Activated naive CD8-positive, alpha-beta T cell (primary cell): ENCODE measurements around the gene LRRC4C.
"Not testable (repeated sequence)": the region's sequence is repeated elsewhere in the genome, so short reads cannot be mapped to it uniquely, and the experiment has no call there.

ENCODE experiments used
- H3K27ac Mint-ChIP-seq: one replicate; pipeline ENCODE4 v1.8.0; 2021; ENCODE audit warnings: mixed read lengths
- H3K27me3 Mint-ChIP-seq: one replicate; pipeline ENCODE4 v1.8.0; 2021; ENCODE audit warnings: mixed read lengths
- H3K36me3 Mint-ChIP-seq: one replicate; pipeline ENCODE4 v1.8.0; 2021; ENCODE audit warnings: mixed read lengths
- H3K4me1 Mint-ChIP-seq: one replicate; pipeline ENCODE4 v1.8.0; 2021; ENCODE audit warnings: low read depth, mixed read lengths
- H3K4me3 Mint-ChIP-seq: one replicate; pipeline ENCODE4 v1.8.0; 2021; ENCODE audit warnings: mild to moderate bottlenecking, mixed read lengths
- H3K9me3 Mint-ChIP-seq: one replicate; pipeline ENCODE4 v1.8.0; 2021; ENCODE audit warnings: low read depth, mixed read lengths

LRRC4C gene

DNA sequence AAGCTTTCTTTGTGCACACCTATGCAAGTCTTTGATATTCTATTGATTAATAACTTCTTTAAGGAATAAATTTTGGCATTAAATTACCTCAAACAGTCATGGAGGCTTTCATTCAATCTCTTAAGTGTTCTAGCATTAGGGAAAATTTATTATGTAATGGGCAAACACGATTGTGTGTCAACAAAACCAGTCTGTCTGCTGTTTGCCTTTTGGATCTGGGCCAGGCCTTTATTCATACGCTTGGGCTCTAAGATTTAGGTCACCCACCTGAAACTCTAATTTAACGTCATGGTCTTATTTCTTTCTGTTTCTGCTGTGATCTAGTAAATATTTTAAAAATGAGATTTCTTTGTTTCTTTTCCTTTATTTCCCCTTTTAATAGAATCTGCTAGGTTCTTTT, 1270.6 kb downstream of the LRRC4C start:
- Mint-ChIP-seq H3K9me3 (no peaks in the 10 kb centered on the region), H3K4me1 (no peaks in the 10 kb centered on the region), H3K27ac (no peak overlapping the region), H3K4me3 (no peak overlapping the region), H3K36me3 (no peaks in the 10 kb centered on the region), H3K27me3 (no peaks in the 10 kb centered on the region)

DNA sequence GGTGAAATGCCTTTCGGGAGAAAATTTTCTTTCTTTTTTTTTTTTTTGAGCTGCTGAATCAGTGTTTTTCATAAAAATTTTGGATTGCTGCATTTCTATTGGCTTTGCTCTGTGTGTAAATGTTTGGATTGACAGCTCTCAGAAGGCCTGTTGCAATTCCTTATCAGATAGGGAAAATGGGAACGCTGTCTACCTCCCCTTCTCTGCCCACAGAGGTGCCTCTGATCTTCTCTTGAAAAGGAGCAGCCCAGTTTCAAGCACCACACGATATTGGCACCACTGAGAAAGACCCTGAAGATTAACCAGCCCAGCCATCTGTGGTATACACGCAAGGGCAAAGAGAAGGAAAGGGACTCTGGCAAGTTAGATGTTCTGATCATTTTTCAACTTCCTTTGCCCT, 1272.2 kb downstream of the LRRC4C start:
- Mint-ChIP-seq H3K9me3 (no peaks in the 10 kb centered on the region), H3K27ac (no peak overlapping the region), H3K27me3 (no peaks in the 10 kb centered on the region), H3K4me3 (no peak overlapping the region), H3K36me3 (no peaks in the 10 kb centered on the region), H3K4me1 (no peaks in the 10 kb centered on the region)

DNA sequence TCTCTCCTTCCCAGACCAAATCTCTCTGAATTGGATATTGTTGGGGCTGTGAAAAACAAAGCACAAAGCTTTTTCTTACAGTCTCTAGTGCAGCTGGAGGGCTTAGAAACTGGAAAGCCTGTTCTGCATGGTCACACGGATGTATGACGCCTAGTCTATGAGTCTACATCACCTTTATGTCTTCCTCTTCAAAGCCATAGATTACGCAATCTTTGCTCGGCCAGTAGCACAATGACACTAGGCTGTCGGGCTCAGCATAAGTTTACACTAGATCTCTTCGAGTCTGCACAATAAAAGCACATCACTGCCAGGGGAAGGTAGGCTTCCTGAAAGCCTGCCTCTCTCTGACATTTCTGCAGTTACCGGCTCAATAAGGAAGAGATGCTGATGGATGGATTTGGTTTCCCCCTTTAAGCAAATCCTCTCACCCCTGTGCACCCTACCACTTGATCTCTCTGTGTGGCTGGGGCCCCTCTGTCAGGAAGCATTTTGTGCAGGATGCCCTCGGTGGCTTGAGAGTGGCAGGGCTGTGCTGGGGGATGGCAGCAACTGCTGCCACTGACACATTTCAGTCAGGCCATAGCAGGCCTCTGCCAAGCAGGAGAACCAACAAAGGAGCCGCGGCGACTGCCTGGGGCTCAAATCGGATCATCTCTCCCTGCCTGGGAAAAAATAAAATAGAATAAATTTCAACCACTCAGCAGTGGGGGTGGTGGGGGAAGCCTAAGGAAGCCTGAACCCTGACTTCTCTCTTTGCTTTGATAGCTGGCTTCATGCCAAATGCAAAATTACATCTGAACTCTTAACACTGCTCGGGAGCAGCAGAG, 1272.8 kb downstream of the LRRC4C start:
- Mint-ChIP-seq H3K9me3 (no peaks in the 10 kb centered on the region), H3K27me3 (no peaks in the 10 kb centered on the region), H3K4me1 (no peaks in the 10 kb centered on the region), H3K36me3 (no peaks in the 10 kb centered on the region), H3K4me3 (no peak overlapping the region), H3K27ac (no peak overlapping the region)

DNA sequence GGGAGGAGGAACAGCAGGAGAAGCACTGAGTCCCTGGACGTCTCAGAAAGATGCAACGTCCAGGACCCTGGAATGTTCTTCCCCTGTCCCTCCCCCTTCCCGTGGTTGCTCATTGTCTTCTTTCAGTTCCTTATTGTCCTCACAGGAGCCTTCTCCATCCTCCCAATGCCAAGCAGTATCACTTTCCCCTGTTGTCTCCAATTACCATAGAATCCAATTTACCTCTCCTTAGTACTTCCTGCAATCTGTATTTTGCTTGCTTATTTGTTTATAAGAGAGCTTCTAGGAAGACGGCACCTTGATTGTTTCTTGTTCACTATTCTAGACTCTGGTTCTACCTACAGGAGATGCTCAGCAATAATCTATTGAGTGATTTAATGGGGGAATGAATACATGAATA, 1273.7 kb downstream of the LRRC4C start:
- Mint-ChIP-seq H3K27me3 (no peaks in the 10 kb centered on the region), H3K27ac (no peak overlapping the region), H3K9me3 (no peaks in the 10 kb centered on the region), H3K4me1 (no peaks in the 10 kb centered on the region), H3K36me3 (no peaks in the 10 kb centered on the region), H3K4me3 (no peak overlapping the region)

DNA sequence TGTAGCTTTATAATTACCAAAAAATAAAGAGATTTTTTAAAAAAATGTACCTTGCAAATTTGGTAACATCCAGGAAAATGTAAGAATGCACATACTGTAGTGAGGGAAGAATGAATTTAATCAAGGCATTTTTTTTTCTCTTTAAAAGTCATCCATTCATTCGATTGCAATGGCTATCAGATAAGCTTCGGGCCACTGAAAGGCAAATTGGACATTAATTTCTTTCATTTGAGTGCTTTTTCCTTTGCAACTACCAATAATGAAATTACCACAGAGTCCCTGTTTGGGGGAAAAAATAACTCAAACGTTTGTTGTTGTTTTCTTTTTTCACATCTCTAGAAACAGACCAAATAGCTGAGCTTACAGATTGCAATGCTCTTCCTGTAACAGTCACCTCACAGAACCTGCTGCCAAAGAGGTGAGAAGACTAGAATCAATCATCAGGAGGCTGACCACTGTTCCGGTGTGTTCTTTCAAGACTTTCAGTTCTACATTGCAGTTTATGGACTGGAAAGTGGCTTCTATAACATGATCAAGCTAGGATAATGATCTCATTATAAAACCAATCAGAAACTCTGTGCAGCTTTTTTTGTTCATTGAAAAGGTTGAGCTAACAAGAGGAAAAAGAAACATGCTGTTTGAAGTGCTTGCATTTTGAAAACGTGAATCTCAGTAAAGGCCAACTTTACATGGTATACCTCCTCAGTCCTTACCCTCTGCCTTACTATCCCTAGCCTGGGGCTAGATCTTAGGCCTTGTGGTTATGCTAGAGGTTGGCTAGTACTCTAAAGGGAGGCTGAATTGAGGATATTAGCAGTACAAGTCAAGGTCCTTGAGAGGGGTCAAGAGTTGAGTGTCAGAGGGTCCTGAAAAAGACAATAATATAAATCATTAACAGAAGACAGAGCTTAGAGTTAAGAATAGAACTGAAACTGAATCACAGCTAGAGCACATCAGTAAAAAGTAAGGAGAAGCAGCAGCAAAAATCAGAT, 1276.1 kb downstream of the LRRC4C start:
- no peaks in the 10 kb centered on the region for H3K4me1 Mint-ChIP-seq
- H3K27ac Mint-ChIP-seq, result no peak overlapping the region
- no peak overlapping the region for H3K4me3 Mint-ChIP-seq
- H3K9me3 Mint-ChIP-seq, result no peaks in the 10 kb centered on the region
- no peaks in the 10 kb centered on the region for H3K36me3 Mint-ChIP-seq
- no peaks in the 10 kb centered on the region for H3K27me3 Mint-ChIP-seq

DNA sequence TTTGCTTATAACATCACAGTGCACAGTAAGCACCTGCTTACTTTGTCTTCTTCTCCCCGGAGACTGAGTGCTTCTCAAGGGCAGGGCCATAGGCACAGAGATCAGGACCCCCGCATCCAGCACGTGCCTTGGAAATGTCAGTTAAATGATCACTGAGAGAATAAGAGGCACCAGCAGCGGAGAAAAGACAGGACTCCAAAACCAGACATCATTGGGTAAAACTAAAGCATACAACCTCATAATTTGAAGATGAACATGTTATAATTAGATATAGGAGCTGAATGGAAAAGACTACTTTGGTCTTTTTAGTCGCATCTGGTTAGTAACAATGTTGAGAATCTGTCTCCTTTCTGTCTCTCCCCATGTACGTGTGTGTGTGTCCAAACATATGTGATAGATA, 1279.9 kb downstream of the LRRC4C start:
- Mint-ChIP-seq H3K27me3 (no peaks in the 10 kb centered on the region), H3K4me3 (no peak overlapping the region), H3K4me1 (no peaks in the 10 kb centered on the region), H3K27ac (no peak overlapping the region), H3K9me3 (peaks cover 12% of the 10 kb centered on the region), H3K36me3 (no peaks in the 10 kb centered on the region)

DNA sequence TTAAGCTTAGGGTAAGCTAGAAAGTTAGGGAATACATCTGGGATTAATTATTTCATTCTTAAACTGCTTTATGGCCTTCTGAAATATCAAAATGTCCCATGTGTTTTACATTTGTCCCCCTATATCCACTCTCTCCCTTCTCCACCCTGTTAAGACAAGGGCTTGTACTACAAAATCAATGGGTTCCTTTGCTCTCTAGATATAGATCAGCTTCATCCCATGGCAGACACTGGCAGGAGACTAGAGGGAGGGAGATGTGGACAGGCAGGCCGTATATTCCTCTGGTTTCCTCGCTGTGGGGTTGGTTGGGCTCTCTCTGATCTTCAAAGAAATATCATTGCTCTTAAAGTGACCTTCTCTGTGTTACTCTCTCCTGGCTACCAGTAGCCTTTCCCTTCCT, 1281.0 kb downstream of the LRRC4C start:
- no peaks in the 10 kb centered on the region for H3K36me3 Mint-ChIP-seq
- H3K27me3 Mint-ChIP-seq, result no peaks in the 10 kb centered on the region
- no peak overlapping the region for H3K4me3 Mint-ChIP-seq
- no peak overlapping the region for H3K27ac Mint-ChIP-seq
- no peaks in the 10 kb centered on the region for H3K4me1 Mint-ChIP-seq
- H3K9me3 Mint-ChIP-seq, result peaks cover 13% of the 10 kb centered on the region

DNA sequence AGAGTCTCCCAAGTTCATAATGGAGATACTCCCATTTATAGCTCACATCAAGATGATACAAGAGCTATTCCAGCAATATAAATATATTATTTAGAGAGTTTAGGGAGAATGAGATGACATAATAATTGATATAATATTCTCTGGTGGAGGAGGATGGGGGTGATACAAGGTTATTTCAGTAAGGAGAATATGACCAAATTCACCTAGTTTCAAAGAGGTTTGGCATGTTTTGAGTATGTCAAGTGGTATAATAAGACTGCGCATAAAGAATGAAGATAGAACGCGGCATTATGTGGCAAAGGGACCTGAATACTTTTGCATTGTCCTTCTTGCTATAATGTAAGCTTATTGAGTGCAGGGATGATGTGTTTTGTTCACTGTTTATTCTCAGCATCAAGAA, 1283.5 kb downstream of the LRRC4C start:
- H3K27ac Mint-ChIP-seq, result no peak overlapping the region
- peaks cover 13% of the 10 kb centered on the region for H3K9me3 Mint-ChIP-seq
- no peak overlapping the region for H3K4me3 Mint-ChIP-seq
- no peaks in the 10 kb centered on the region for H3K36me3 Mint-ChIP-seq
- H3K27me3 Mint-ChIP-seq, result no peaks in the 10 kb centered on the region
- H3K4me1 Mint-ChIP-seq, result no peaks in the 10 kb centered on the region

DNA sequence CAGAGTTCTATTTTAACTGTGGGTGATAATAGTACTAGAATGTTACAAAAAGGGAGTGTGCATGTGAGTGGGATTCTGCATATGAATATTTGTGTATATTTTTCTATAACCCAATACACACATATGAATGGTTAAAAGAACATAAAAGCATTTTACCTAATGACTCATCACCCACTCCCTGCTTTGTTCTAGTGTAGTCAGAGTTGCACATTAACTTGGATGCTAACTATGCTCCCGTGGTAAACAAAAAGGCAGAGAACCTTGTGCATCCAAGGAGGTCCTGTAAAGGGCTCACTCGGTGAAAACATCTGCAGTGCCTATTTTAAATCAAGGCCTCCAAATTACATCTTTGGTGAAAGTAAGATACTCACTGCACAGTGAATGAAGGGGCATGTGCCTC, 1289.4 kb downstream of the LRRC4C start:
- Mint-ChIP-seq H3K9me3 (peaks cover 9% of the 10 kb centered on the region), H3K36me3 (no peaks in the 10 kb centered on the region), H3K27me3 (no peaks in the 10 kb centered on the region), H3K27ac (no peak overlapping the region), H3K4me1 (no peaks in the 10 kb centered on the region), H3K4me3 (no peak overlapping the region)

DNA sequence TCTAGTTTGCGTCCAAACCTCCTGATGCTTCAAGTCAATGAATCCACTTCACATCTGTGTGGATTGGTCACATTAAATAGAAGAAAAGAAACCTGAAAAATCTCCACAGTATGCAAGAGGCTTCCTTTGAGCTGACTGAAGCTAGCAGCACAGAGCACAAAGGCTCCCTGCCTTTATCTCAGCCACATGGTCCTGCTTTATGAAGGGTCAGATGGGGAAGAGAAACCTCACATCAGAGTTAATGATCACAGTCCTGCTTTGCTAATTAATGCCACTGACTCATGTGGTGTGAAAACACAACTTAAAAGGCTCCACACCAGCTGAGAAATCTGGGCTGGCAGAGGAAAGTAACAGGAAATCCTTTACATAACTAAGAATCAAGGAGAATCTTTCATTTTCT, 1291.0 kb downstream of the LRRC4C start:
- no peaks in the 10 kb centered on the region for H3K27me3 Mint-ChIP-seq
- no peaks in the 10 kb centered on the region for H3K36me3 Mint-ChIP-seq
- no peak overlapping the region for H3K27ac Mint-ChIP-seq
- H3K9me3 Mint-ChIP-seq, result peaks cover 3% of the 10 kb centered on the region
- H3K4me3 Mint-ChIP-seq, result no peak overlapping the region
- H3K4me1 Mint-ChIP-seq, result no peaks in the 10 kb centered on the region

DNA sequence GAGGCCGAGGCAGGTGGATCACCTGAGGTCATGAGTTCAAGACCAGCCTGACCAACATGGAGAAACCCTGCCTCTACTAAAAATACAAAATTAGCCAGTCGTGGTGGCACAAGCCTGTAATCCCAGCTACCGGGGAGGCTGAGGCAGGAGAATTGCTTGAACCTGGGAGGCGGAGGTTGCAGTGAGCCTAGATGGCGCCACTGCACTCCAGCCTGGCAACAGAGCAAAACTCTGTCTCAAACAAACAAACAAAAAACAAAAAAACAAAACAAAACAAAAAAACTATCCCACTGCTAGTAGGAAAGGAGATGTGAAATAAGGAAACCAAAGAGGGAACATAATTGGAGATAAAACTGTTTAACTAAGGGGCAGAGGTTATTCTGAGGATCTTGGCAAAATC, 1291.6 kb downstream of the LRRC4C start:
- H3K4me3 Mint-ChIP-seq, H3K27me3 Mint-ChIP-seq, H3K27ac Mint-ChIP-seq, H3K36me3 Mint-ChIP-seq, H3K4me1 Mint-ChIP-seq, H3K9me3 Mint-ChIP-seq: not testable (repeated sequence)

DNA sequence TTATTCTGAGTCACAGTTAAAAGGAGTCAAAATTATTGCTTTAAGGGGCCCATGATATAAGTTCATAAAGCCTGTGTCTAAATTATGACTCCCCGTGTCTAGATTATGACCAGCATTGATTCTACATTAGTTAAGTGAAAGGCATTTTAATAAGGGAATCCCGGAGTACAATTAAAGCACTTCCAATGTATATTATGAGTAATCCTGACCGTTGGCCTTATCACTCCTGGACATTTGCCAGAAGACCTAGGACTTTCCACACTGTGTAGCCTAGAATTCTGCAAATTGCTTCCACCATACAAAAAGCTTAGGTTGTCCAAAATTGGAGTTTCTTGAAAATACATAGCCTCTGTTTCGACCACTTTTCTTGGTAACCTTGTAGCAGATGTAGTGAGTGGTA, 1292.6 kb downstream of the LRRC4C start:
- Mint-ChIP-seq H3K27me3 (no peaks in the 10 kb centered on the region), H3K36me3 (no peaks in the 10 kb centered on the region), H3K27ac (no peak overlapping the region), H3K4me3 (no peak overlapping the region), H3K4me1 (no peaks in the 10 kb centered on the region), H3K9me3 (peaks cover 3% of the 10 kb centered on the region)

DNA sequence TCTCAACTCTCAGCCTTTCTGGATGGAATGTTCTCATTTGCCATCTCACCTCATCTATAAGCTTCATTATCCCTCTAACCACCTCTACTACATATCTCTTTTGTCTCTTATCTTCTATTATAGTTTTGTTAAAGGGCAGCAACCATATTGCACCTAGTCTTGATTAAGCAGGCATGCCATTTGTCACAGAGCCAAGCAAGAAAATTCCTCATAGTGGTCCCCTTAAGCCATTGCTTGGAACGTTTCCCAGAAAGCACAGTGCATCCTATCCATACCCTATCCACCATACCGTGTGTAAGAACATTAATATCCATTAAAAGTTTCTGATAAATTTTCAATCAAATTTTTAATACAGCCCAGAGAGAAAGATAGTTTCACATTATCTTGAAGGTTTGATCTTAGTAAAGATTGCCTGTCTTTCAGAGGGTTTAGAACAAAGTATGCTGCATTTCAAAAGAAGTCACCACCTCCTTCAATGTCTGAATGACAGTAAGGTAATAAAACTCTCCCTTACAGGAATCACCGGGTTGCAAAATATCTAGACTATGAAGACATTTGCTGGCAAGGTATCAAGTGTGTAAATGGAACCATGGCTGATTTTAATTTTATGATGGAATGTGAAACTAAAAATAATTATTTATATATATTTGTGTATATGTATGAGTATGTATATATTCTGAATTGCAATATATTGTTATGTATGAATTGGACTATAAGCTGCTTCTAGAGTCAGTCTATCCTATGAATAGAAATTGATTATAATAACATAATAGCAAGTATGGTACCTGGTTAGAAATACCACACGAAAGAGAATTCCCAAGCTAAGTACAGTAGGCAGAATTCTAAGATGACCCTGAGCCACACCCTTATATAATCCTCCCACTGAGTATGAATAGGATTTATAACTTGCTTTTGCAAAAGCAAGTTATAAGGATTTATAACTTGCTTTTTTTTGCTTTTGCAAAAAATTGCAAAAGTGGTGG, 1296.3 kb downstream of the LRRC4C start:
- Mint-ChIP-seq H3K27me3 (no peaks in the 10 kb centered on the region), H3K36me3 (no peaks in the 10 kb centered on the region), H3K27ac (no peak overlapping the region), H3K9me3 (peaks cover 3% of the 10 kb centered on the region), H3K4me3 (no peak overlapping the region), H3K4me1 (no peaks in the 10 kb centered on the region)

DNA sequence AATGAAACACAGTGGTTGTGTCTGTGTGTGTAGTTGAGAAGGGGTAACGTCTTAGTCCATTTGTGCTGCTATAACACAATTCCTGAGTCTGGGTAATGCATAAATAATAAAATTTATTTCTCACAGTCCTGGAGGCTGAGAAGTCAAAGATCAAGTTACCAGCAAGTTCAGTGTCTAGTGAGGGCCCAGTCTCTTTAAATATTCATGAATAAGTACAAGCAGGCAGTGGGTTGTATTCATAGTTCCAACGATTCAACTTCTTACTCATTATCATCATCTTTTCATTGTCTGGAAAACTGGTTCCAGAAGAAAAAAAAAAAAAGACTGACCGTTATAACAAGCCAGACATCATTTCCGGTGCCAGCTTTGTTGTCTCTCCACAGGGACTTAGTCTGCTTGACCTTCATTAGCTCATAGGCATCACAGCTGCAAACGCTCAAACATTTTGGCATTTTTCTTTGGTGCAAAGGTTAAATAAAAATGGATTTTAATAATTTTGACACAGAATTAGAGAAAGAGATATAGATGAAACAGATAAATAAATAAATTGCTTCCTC, 1297.5 kb downstream of the LRRC4C start:
- H3K9me3 Mint-ChIP-seq, result peaks cover 11% of the 10 kb centered on the region
- H3K4me1 Mint-ChIP-seq, result no peaks in the 10 kb centered on the region
- no peaks in the 10 kb centered on the region for H3K36me3 Mint-ChIP-seq
- H3K27me3 Mint-ChIP-seq, result no peaks in the 10 kb centered on the region
- no peak overlapping the region for H3K27ac Mint-ChIP-seq
- no peak overlapping the region for H3K4me3 Mint-ChIP-seq
